Stimulated activated CD4-positive, alpha-beta T cell treated with anti-CD3 and anti-CD28 coated beads, Interleukin-4, amount 100 ng/mL, for 1 hour (primary cell): ENCODE measurements around the gene ZNG1A.
"Not testable (repeated sequence)": the region's sequence is repeated elsewhere in the genome, so short reads cannot be mapped to it uniquely, and the experiment has no call there.

Experiments used
- DNase-seq: peaks from one replicate; pipeline ENCODE4 v3.0.0-alpha.2; 2020

Gene ZNG1A

GRCh38 chr9:93909-94308, 84.9 kb downstream of the ZNG1A start:
- DNase-seq, result not testable (repeated sequence)

GRCh38 chr9:90851-91250, 88.0 kb downstream of the ZNG1A start:
- DNase-seq, result not testable (repeated sequence)

- DNase-seq, result not testable (repeated sequence)
Measured at GRCh38 chr9:88396-89037, 90.3 kb downstream of the ZNG1A start.

GRCh38 chr9:87860-88259, 91.0 kb downstream of the ZNG1A start:
- DNase-seq, result not testable (repeated sequence)

GRCh38 chr9:87105-87504, 91.8 kb downstream of the ZNG1A start:
- not testable (repeated sequence) for DNase-seq

GRCh38 chr9:86697-87096, 92.2 kb downstream of the ZNG1A start:
- not testable (repeated sequence) for DNase-seq

- DNase-seq, result not testable (repeated sequence)
Measured at GRCh38 chr9:82932-83689, 95.7 kb downstream of the ZNG1A start.

- DNase-seq, result not testable (repeated sequence)
Measured at GRCh38 chr9:78333-78732, 100.5 kb downstream of the ZNG1A start.

- DNase-seq, result not testable (repeated sequence)
Measured at GRCh38 chr9:76389-76788, 102.5 kb downstream of the ZNG1A start.

GRCh38 chr9:73900-74525, 104.8 kb downstream of the ZNG1A start:
- not testable (repeated sequence) for DNase-seq

- DNase-seq, result peak; percentile 15
Measured at GRCh38 chr9:73076-73899, 105.6 kb downstream of the ZNG1A start.
